ENCODE results near the gene GRM4. TPM values are rescaled to one million over a fixed set of nuclear protein-coding genes. Genes with fewer than 3 reads are reported as not detected.

GRM4 gene
- total RNA-seq, 1 donor from 2014 or later, result not detected

DNA sequence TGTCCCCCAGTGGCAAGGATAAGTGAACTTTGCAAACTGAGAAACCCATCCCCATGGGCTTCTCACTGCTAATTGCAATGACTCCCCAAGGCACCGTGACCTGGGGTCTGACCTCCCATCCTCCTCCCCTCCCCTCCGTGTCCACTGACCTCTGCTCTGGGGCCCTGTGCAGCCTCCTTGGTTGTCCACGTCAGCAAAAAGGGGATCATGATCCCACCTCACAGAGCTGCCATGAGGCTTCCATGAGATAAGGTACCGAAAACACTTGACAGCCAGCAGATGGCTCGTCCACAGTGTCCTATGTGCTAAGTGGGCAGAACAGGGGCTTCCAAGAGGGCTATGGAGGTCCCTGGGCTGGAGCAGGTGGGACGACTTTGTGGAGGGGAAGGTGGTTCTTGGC, 104.5 kb downstream of the GRM4 start:
- ATAC-seq, result no peak

DNA sequence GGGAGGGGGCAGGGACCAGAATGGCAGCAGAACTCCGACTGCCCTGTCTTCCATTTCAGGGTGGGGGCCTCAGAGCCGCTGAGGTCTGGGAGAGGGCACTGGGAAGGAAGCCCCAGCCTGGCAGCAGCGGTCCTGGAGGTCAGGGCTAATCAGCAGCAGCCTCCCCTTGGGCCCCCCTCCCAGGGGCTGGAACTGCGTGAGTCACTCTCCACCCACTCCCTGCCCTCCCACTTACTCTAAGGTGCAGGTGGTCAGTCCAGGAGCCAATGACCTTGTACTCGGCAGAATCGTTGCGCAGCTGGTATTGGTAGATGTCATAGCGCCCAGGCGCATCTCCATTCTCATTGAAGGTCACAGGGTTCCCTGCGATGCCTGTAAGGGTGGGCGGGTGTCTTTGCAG, 105.9 kb downstream of the GRM4 start:
- no peak for ATAC-seq

- ATAC-seq, result no peak
Measured at GRCh38 chr6:34037151-34037550, 108.7 kb downstream of the GRM4 start.

DNA sequence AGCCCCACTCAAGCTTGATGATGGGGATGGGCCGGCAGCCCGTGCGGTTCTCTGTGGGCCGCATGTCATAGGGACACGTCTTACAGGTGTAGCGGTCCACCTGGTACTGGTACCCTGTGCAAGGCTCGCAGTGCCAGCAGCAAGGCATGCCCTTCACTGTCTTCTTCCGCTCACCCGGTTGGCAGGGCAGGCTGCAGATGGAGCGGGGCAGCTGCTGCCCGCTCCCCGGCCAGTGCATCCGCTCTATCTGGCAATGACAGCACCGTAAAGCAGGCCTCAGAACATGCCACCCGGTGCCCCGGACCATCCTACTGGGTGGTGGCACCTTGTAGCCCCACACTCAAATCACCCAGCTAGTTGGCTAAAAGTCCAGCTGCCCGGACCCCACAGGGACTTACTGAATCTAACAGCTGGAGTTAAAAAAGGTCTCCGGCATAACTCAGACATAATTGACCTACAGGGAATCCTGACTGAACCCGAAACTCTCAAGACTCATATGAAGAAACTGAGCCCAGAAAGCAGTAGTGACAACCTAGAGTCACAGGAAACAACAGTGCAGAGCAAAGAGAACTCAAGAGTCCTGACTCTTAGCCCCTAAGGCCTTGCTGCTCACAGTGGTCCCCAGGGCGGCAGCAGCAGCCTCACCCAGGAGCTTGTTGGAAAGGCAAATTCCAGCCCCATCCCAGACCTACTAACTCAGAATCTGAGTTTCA, 109.4 kb downstream of the GRM4 start:
- no peak for ATAC-seq

GRCh38 chr6:34035704-34036356, 110.1 kb downstream of the GRM4 start:
- ATAC-seq, result no peak

DNA sequence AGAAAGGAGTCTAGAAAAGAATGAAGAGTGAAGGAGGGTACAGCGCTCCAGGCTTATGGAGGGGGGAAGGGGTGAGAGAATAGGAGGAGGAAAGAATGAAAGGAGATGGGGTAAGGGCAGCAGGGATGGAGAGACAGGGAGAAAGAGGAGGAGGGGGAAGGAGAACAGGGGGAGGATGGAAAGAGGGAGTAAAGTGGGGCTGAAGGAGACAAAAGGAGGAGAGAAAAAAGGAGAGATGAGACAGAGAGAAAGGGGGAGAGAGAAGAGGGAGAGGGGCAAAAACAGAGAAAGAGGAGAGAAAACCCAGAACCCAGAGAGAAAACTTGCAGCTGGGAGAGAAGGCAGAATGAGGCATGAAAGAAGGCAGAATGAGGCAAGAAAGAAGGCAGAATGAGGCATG, 110.7 kb downstream of the GRM4 start:
- ATAC-seq, result no peak

DNA sequence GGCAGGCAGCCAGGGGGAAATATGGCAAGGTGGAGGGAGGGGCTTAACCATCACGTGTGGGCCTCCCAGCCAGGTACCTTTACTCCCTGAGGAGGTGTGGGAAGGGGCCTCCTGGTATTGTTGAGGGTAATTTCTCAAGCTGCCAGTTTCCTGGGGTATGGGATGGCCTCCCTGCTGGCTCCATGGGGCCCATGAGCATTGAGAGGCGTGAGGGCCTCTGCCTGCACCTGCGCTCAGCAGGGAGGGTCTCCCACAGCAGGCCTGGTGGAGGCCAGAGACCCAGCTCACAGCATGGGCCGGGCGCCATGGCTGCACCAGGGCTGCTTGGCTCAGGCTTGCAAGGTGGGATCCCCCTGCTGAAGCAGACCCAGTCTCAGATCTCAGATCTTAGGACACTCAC, 113.0 kb downstream of the GRM4 start:
- ATAC-seq, result no peak

- ATAC-seq, result peak; percentile 47
Measured at GRCh38 chr6:34031625-34032383, 114.1 kb downstream of the GRM4 start.

DNA sequence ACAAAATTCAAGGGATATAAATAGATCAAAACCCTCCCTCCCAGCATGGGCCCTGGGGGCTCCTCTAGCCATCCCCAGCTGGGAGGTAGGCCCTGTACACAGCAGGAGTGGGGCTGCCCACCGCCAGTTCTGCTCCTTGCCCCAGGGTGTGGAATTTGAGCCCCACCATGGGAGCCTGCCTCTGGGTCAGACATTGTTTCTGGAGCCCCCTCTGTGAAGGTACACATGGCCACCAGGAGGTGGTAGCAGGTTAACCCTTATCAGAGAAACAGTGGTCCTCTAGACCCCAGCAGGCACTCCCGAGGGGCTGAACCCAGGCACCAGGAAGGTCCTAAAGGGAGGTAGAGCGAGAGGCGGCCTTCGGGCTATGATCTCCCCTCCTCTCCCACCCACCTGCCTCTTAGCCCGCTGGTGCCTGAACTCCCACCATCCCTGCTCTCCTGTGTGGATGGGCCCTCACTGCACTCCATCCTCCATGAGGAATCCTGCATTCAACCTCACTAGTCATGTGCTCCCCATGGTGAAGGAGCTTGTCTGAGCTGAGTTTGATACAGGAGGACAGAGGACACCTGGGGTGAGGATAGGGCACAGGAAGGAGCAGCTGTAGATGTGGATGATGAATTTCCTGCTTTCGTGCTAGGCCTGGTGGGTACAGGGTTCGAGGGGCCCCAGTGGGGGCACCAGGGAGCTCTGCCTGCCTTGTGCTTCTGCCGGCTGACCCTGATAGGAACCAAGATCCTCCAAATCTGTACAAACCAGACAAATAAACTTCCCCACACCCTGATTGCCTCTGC, 114.9 kb downstream of the GRM4 start:
- no peak for ATAC-seq

- no peak for ATAC-seq
Measured at GRCh38 chr6:34029489-34030280, 116.2 kb downstream of the GRM4 start.

- no peak for ATAC-seq
Measured at GRCh38 chr6:34028691-34029360, 117.1 kb downstream of the GRM4 start.

- ATAC-seq, result no peak
Measured at GRCh38 chr6:34027939-34028441, 117.9 kb downstream of the GRM4 start.

- peak; percentile 56 for ATAC-seq
Measured at GRCh38 chr6:34027445-34027936, 118.4 kb downstream of the GRM4 start.

DNA sequence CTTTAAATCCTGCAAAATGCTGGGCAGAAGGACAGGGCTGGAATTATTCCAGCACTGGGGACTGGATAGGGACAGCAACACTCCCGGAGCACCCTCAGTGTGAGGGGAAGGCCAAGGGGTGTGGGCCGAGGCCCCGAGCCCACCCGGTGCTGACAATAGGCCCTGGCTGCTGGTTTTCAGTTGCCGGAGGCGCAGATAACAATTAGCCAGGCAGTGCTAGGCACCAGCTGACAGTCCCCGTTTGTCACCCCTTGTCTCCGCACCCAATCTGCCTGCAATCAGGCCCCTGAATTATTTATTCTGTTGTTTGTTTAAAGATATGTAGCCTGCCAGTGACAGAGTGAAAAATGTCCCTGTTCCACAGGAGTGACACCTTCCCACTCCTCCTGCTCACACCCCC, 120.0 kb downstream of the GRM4 start:
- ATAC-seq, result no peak

- ATAC-seq, result no peak
Measured at GRCh38 chr6:34025112-34025807, 120.6 kb downstream of the GRM4 start.

- ATAC-seq, result no peak
Measured at GRCh38 chr6:34022873-34023255, 123.0 kb downstream of the GRM4 start.

GRCh38 chr6:34022250-34022872, 123.5 kb downstream of the GRM4 start:
- ATAC-seq, result no peak

DNA sequence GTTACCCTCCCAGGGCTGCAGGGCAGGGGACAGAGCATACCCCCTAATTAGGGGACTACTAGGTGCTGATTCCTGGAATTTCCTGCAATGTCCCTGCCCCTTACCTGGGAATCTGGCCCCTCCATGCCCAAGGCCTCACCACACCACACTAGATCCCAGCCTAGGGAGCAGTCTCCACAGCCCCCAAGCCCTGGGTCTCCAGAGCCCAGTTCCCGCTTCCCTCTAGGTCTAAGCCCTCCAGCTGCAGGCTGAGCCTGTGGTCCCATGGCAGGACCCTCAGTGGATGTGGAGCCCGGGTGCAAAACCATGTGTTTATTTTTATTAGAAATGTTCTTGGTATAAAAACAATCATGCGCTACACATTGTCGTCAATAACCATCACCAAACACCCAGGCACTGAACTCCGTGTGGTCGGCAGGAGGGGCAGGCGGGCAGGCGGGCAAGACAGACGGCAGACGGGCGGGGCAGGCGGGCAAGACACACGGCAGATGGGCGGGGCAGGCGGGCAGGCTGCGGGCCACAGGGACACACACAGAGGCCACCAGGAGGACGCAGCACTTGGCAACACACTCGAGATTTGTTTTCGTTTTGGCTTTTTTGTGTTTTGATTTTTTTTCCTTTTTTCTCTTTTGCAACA, 124.2 kb downstream of the GRM4 start:
- no peak for ATAC-seq

- ATAC-seq, result no peak
Measured at GRCh38 chr6:34020807-34021553, 124.9 kb downstream of the GRM4 start.
